Activated T-helper 1 cell treated with anti-CD3 and anti-CD28 coated beads, Interleukin-12 subunit alpha, Interleukin-12 subunit beta, Interleukin-2, Interleukin-4 antibody, amounts not matched to agents 30 ng/mL and 10 ng/mL and 1 ng/mL, durations not matched to agents 14 hours and 24 hours and 36 hours (primary cell): ENCODE results near the gene PCNX3. TPM values are rescaled to one million over a fixed set of nuclear protein-coding genes. Genes with fewer than 3 reads are reported as not detected.

ENCODE experiments used
- DNase-seq: peaks from one replicate; pipeline ENCODE4 v3.0.0; 2021; ENCODE audit warnings: low spot score
- H3K27ac Mint-ChIP-seq: one replicate; pipeline ENCODE4 v1.8.0; 2021; ENCODE audit warnings: mild to moderate bottlenecking, mixed read lengths
- H3K27me3 Mint-ChIP-seq: one replicate; pipeline ENCODE4 v1.8.0; 2022; ENCODE audit warnings: mild to moderate bottlenecking, moderate library complexity, mixed read lengths; ENCODE audit not compliant: insufficient read depth
- H3K36me3 Mint-ChIP-seq: one replicate; pipeline ENCODE4 v1.8.0; 2021; ENCODE audit warnings: low read depth, mixed read lengths
- H3K4me1 Mint-ChIP-seq: one replicate; pipeline ENCODE4 v1.8.0; 2021; ENCODE audit warnings: low read depth, mixed read lengths
- H3K4me3 Mint-ChIP-seq: one replicate; pipeline ENCODE4 v1.8.0; 2021; ENCODE audit warnings: mild to moderate bottlenecking, moderate library complexity, mixed read lengths
- H3K9me3 Mint-ChIP-seq: one replicate; pipeline ENCODE4 v1.8.0; 2021; ENCODE audit warnings: mixed read lengths
- intact Hi-C: fragments of 100-400 bp; cut with micrococcal nuclease; formaldehyde crosslinking; loops from one replicate; pipeline ENCODE4 v1.15.1; 2024
- total RNA-seq: library from RNA; stranded (reverse); gene quantifications from 2 replicates; pipeline ENCODE4 v1.2.3, GENCODE V29; 2022

Gene PCNX3
- total RNA-seq, 1 donor from 2014 or later: 55.0 TPM

GRCh38 chr11:65584723-65585171 is 30.8 kb upstream of the PCNX3 start:
- Mint-ChIP-seq H3K4me1 (peaks cover 43% of the 10 kb centered on the region), H3K27me3 (peaks cover 1% of the 10 kb centered on the region), H3K27ac (peak overlapping the region; percentile 21), H3K9me3 (no peaks in the 10 kb centered on the region), H3K4me3 (no peak overlapping the region), H3K36me3 (peaks cover 51% of the 10 kb centered on the region)
- intact Hi-C loops: no loop called here
- no peak for DNase-seq

GRCh38 chr11:65585396-65586246 is 30.0 kb upstream of the PCNX3 start:
- H3K27ac Mint-ChIP-seq: peak overlapping the region; percentile 63
- H3K9me3 Mint-ChIP-seq: no peaks in the 10 kb centered on the region
- peaks cover 51% of the 10 kb centered on the region for H3K36me3 Mint-ChIP-seq
- H3K27me3 Mint-ChIP-seq: peaks cover 1% of the 10 kb centered on the region
- H3K4me1 Mint-ChIP-seq: peaks cover 43% of the 10 kb centered on the region
- intact Hi-C loops: no loop called here
- H3K4me3 Mint-ChIP-seq: peak overlapping the region; percentile 22
- DNase-seq: no peak

DNA sequence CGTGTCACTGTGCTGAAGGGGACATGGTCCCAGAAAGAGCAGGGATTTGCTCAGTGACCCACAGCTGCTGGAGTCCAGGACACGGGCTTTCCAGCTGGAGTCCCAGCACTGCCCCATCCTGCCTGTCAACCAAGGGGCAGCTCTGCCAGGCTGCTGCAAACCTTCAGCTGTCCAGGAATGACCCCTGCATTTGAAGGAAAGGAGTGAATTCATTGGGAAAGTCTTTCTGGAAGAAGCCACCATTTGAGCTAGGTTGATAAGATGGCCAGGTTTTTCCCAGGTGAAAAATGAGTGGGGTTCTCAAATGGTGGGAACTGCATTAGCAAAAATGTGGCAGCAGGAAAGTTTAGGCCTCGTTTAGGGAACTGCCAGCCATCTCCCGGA is 29.3 kb upstream of the PCNX3 start:
- peak overlapping the region; percentile 63 for H3K27ac Mint-ChIP-seq
- peaks cover 43% of the 10 kb centered on the region for H3K4me1 Mint-ChIP-seq
- no peak for DNase-seq
- H3K9me3 Mint-ChIP-seq: no peaks in the 10 kb centered on the region
- peak overlapping the region; percentile 22 for H3K4me3 Mint-ChIP-seq
- peaks cover 1% of the 10 kb centered on the region for H3K27me3 Mint-ChIP-seq
- peaks cover 53% of the 10 kb centered on the region for H3K36me3 Mint-ChIP-seq
- intact Hi-C loops: no loop called here

DNA sequence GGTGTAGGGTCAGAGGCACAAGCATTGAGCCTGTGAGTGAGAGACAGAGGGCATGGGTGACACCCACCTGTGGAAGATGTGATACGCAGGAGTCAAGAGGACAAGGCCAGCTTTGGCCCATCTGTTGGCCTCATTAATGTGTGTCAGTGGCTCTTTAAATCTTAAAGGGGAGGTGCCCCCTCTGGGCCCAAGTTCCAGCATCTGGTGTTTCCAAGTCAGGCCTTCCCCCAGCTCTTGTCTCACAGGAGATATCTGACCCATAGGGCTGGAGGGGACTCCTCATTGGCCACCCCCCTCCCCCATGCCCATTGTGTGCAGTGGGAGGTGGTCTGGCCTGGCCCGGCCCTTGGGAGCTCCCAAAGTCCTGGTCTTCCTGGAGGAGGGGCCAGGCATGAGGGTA is 28.9 kb upstream of the PCNX3 start:
- no peak for DNase-seq
- intact Hi-C loops: no loop called here
- Mint-ChIP-seq H3K9me3 (no peaks in the 10 kb centered on the region), H3K27ac (peak overlapping the region; percentile 63), H3K36me3 (peaks cover 53% of the 10 kb centered on the region), H3K27me3 (no peaks in the 10 kb centered on the region), H3K4me1 (peaks cover 43% of the 10 kb centered on the region), H3K4me3 (peak overlapping the region; percentile 22)

- peak overlapping the region; percentile 94 for H3K27ac Mint-ChIP-seq
- no peaks in the 10 kb centered on the region for H3K9me3 Mint-ChIP-seq
- H3K36me3 Mint-ChIP-seq: peaks cover 40% of the 10 kb centered on the region
- intact Hi-C loops: loop anchor here (1.0 kb wide), 5 partner anchors 13 to 206 kb away; partner anchors contain the start of genes PCNX3 and SLC25A45
- peak; percentile 67 for DNase-seq
- H3K4me3 Mint-ChIP-seq: peak overlapping the region; percentile 66
- no peaks in the 10 kb centered on the region for H3K27me3 Mint-ChIP-seq
- peaks cover 31% of the 10 kb centered on the region for H3K4me1 Mint-ChIP-seq
Measured at GRCh38 chr11:65588199-65589054, 27.1 kb upstream of the PCNX3 start.

DNA sequence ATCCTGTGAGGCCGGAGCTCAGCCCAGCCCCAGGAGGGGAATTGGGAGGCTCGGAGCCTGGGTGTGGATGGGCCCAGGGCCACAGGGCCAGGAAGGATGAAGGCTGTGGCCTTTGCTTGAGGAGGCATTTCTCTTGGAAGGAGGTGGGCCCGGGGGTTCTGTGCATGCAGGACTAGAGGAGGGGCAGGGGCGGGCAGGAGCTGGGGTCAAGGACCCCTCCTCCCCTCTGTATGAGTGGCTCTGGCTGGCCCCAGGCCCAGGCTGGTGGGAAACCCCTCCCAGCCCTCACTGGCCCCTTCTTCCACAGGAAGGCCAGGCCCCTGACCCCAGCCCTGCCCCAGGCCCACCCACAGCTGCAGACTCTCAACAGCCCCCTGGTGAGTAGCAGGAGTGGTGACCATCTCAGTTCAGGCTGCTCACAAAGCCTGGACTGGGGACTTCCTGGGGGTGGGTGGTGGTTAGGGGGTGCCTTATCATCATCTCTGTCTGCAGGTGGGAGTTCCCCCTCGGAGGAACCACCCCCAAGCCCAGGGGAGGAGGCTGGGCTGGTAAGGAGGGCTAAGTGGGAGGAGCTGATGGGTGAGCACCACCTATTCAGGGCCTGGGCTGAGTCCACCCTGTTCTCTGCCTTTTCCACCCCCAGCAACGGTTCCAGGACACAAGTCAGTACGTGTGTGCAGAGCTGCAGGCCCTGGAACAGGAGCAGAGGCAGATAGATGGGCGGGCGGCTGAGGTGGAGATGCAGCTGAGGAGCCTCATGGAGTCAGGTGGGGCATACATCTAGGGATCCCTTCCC is 25.9 kb upstream of the PCNX3 start:
- peaks cover 31% of the 10 kb centered on the region for H3K4me1 Mint-ChIP-seq
- peaks cover 33% of the 10 kb centered on the region for H3K36me3 Mint-ChIP-seq
- H3K9me3 Mint-ChIP-seq: no peaks in the 10 kb centered on the region
- H3K27ac Mint-ChIP-seq: peak overlapping the region; percentile 94
- no peak for DNase-seq
- no peaks in the 10 kb centered on the region for H3K27me3 Mint-ChIP-seq
- no peak overlapping the region for H3K4me3 Mint-ChIP-seq
- intact Hi-C loops: no loop called here

GRCh38 chr11:65590240-65590738 is 25.3 kb upstream of the PCNX3 start:
- Mint-ChIP-seq H3K4me1 (peaks cover 37% of the 10 kb centered on the region), H3K27ac (peak overlapping the region; percentile 2)

GRCh38 chr11:65591939-65592857 is 23.4 kb upstream of the PCNX3 start:
- H3K27ac Mint-ChIP-seq: no peak overlapping the region
- intact Hi-C loops: no loop called here
- no peak for DNase-seq
- peaks cover 35% of the 10 kb centered on the region for H3K4me1 Mint-ChIP-seq
- H3K36me3 Mint-ChIP-seq: peaks cover 25% of the 10 kb centered on the region
- H3K9me3 Mint-ChIP-seq: no peaks in the 10 kb centered on the region
- H3K27me3 Mint-ChIP-seq: no peaks in the 10 kb centered on the region
- no peak overlapping the region for H3K4me3 Mint-ChIP-seq

More at GRCh38 chr11:65590240-65590738, 25.3 kb upstream of the PCNX3 start:
- intact Hi-C loops: no loop called here
- Mint-ChIP-seq H3K4me3 (no peak overlapping the region), H3K9me3 (no peaks in the 10 kb centered on the region), H3K27me3 (no peaks in the 10 kb centered on the region), H3K36me3 (peaks cover 33% of the 10 kb centered on the region)
- DNase-seq: no peak

DNA sequence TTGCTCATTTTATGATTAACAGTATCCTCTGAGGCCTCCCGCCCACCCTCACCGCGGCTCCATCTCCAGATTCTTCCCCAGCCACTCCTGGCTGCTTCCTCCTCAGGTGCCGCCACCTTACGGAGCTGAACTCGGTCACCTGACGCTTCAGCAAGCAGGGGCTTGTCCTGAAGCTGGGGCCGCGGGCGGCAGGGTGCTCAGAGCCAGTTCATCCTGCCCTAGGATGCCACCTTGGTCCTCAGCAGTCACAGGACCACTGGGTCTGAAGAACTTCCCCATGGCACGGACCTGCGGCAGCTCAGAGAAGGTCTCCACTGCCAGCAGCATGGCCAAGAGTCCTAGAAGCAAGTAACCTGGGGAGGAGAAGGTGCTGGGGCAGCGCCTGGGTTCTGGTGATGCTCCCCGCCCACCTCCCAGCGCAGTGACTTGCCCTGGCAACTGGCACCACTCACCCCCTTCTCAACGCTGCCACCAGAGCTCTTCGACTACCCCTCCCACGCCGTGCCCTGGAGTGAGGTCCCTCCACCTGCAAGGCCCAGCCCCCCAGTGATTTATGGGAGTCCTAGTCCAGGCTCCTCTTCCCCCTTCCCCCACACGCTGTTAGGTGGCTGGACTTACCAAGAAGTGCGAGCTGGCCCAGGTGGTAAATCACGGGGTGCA is 22.6 kb upstream of the PCNX3 start:
- intact Hi-C loops: no loop called here
- Mint-ChIP-seq H3K27me3 (no peaks in the 10 kb centered on the region), H3K27ac (no peak overlapping the region), H3K36me3 (peaks cover 24% of the 10 kb centered on the region), H3K9me3 (no peaks in the 10 kb centered on the region), H3K4me3 (no peak overlapping the region), H3K4me1 (peaks cover 27% of the 10 kb centered on the region)
- no peak for DNase-seq

- intact Hi-C loops: no loop called here
Measured at GRCh38 chr11:65593518-65594414, 21.8 kb upstream of the PCNX3 start.

More at GRCh38 chr11:65593518-65594414, 21.8 kb upstream of the PCNX3 start:
- Mint-ChIP-seq H3K27ac (peak overlapping the region; percentile 23), H3K4me1 (peaks cover 19% of the 10 kb centered on the region), H3K4me3 (no peak overlapping the region), H3K27me3 (no peaks in the 10 kb centered on the region), H3K9me3 (no peaks in the 10 kb centered on the region), H3K36me3 (peaks cover 18% of the 10 kb centered on the region)
- DNase-seq: no peak
